Measurements from ENCODE around the gene TLR6. TPM values are rescaled to one million over a fixed set of nuclear protein-coding genes. Genes with fewer than 3 reads are reported as not detected.
A peak's percentile ranks its signal among the peaks of the same experiment; 100 is the strongest.
"Not testable (repeated sequence)": the region's sequence is repeated elsewhere in the genome, so short reads cannot be mapped to it uniquely, and the experiment has no call there.

TLR6 gene
- total and polyA plus RNA-seq, 5 donors from 2014 or later = 0.39 to 2.3 (median 0.85) TPM

DNA sequence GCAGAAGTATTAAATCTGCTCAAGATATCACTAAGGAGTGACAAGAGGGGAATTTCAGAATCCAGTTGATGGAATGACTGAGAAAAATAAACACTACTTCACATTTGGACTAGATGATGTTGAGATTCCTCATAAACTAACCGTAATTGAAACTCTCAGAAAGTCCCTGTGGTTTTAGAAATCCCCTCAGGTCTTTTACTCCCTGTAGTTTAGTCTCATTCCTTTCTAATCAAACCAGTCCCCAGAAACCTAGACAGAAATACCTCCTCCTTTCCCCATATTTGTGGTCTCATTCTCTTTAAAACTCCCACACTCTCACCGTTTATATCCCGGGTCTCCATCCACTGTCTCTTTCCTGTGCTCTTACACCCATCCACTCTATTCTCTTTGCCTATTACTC is 37.0 kb downstream of the TLR6 start:
- no peak overlapping the region for H3K27ac ChIP-seq (ENCODE audit: insufficient read depth, low read length, poor library complexity, severe bottlenecking)
- H3K4me3 ChIP-seq (ENCODE audit: low read depth, low read length) = no peak overlapping the region
- H3K36me3 ChIP-seq (ENCODE audit: control insufficient read depth, insufficient read depth, low read length) = peaks cover 2% of the 10 kb centered on the region
- H3K9me3 ChIP-seq (ENCODE audit: control insufficient read depth in 2 of 2, low read length in 2 of 2) = peaks cover 3 to 5% of the 10 kb centered on the region in 2 experiments
- ATAC-seq (ENCODE audit: low read depth in 2 of 2) (no peak), DNase-seq (no peak)
- no peaks in the 10 kb centered on the region for H3K4me1 ChIP-seq (ENCODE audit: control insufficient read depth, insufficient read depth, low read length, poor library complexity, severe bottlenecking)
- peaks cover 4% of the 10 kb centered on the region for H3K27me3 Mint-ChIP-seq
- H3K4me1 Mint-ChIP-seq = peaks cover 9 to 13% (median 11%) of the 10 kb centered on the region in 4 donors
- peaks cover 0 to 23% (median 9%) of the 10 kb centered on the region in 7 donors for H3K9me3 Mint-ChIP-seq
- H3K27ac Mint-ChIP-seq = peak overlapping the region in 2 of 3 donors; percentile 23 to 47
- H3K36me3 Mint-ChIP-seq = peaks cover 9% of the 10 kb centered on the region
- H3K4me3 Mint-ChIP-seq = no peak overlapping the region
- H3K27me3 ChIP-seq (ENCODE audit: control insufficient read depth, insufficient read depth, low read length) = no peaks in the 10 kb centered on the region

DNA sequence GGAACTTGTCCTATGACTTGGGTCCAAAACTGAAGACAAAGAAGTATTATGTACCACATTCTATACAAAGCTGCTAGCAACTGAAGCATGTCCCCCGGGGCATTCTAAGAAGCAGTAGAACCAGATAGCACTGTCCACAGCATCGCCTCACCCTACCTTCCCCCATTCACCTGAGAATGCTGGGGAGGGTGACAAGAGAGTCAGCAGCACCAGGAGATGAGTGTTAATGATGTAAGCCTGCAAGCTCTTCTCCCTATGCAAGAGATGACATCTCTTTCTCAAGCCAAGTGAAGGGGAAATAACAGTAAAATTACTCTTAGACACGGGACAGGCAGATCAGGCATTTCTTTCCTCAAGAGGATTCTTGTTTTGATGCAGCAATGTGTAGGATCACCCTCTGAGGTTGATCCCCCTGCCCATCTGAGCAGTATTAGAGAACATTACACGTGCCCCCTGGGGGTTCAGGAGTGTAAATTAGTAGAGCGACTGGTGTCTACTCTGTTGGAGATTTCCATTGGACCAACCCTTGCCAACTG is 38.1 kb downstream of the TLR6 start:
- Mint-ChIP-seq H3K4me3 (no peak overlapping the region), H3K9me3 (peaks cover 0 to 27% (median 14%) of the 10 kb centered on the region in 7 donors), H3K36me3 (peaks cover 10% of the 10 kb centered on the region), H3K27me3 (peaks cover 4% of the 10 kb centered on the region), H3K27ac (no peak overlapping the region), H3K4me1 (peaks cover 9 to 13% (median 11%) of the 10 kb centered on the region in 4 donors)
- peaks cover 3 to 5% of the 10 kb centered on the region in 2 experiments for H3K9me3 ChIP-seq (ENCODE audit: control insufficient read depth in 2 of 2, low read length in 2 of 2)
- DNase-seq = no peak
- ATAC-seq (ENCODE audit: low read depth in 2 of 2) = no peak
- H3K4me1 ChIP-seq (ENCODE audit: control insufficient read depth, insufficient read depth, low read length, poor library complexity, severe bottlenecking) = no peaks in the 10 kb centered on the region
- H3K27me3 ChIP-seq (ENCODE audit: control insufficient read depth, insufficient read depth, low read length) = no peaks in the 10 kb centered on the region
- H3K4me3 ChIP-seq (ENCODE audit: low read depth, low read length) = no peak overlapping the region
- H3K27ac ChIP-seq (ENCODE audit: insufficient read depth, low read length, poor library complexity, severe bottlenecking) = no peak overlapping the region
- no peaks in the 10 kb centered on the region for H3K36me3 ChIP-seq (ENCODE audit: control insufficient read depth, insufficient read depth, low read length)

GRCh38 chr4:38815885-38816782 is 40.5 kb downstream of the TLR6 start:
- no peaks in the 10 kb centered on the region for H3K4me1 ChIP-seq (ENCODE audit: control insufficient read depth, insufficient read depth, low read length, poor library complexity, severe bottlenecking)
- ATAC-seq (ENCODE audit: low read depth in 2 of 2) (peak in 1 of 2 donors; percentile 42), DNase-seq (no peak)
- H3K27me3 Mint-ChIP-seq = no peaks in the 10 kb centered on the region
- no peak overlapping the region for H3K4me3 ChIP-seq (ENCODE audit: low read depth, low read length)
- no peak overlapping the region for H3K4me3 Mint-ChIP-seq
- H3K27ac ChIP-seq (ENCODE audit: insufficient read depth, low read length, poor library complexity, severe bottlenecking) = no peak overlapping the region
- H3K36me3 Mint-ChIP-seq = peaks cover 3% of the 10 kb centered on the region
- H3K9me3 Mint-ChIP-seq = peaks cover 0 to 17% (median 7%) of the 10 kb centered on the region in 7 donors
- H3K36me3 ChIP-seq (ENCODE audit: control insufficient read depth, insufficient read depth, low read length) = no peaks in the 10 kb centered on the region
- H3K4me1 Mint-ChIP-seq = peaks cover 9 to 13% (median 11%) of the 10 kb centered on the region in 4 donors
- peaks cover 0 to 3% of the 10 kb centered on the region in 2 experiments for H3K9me3 ChIP-seq (ENCODE audit: control insufficient read depth in 2 of 2, low read length in 2 of 2)
- H3K27me3 ChIP-seq (ENCODE audit: control insufficient read depth, insufficient read depth, low read length) = no peaks in the 10 kb centered on the region
- peak overlapping the region in 2 of 3 donors; percentile 22 to 42 for H3K27ac Mint-ChIP-seq

- Histone ChIP-seq H3K27me3 (ENCODE audit: control insufficient read depth, insufficient read depth, low read length) (no peaks in the 10 kb centered on the region), H3K27ac (ENCODE audit: insufficient read depth, low read length, poor library complexity, severe bottlenecking) (no peak overlapping the region), H3K4me1 (ENCODE audit: control insufficient read depth, insufficient read depth, low read length, poor library complexity, severe bottlenecking) (no peaks in the 10 kb centered on the region), H3K36me3 (ENCODE audit: control insufficient read depth, insufficient read depth, low read length) (no peaks in the 10 kb centered on the region), H3K4me3 (ENCODE audit: low read depth, low read length) (no peak overlapping the region), H3K9me3 (ENCODE audit: control insufficient read depth in 2 of 2, low read length in 2 of 2) (peaks cover 0 to 3% of the 10 kb centered on the region in 2 experiments)
- Mint-ChIP-seq H3K4me3 (no peak overlapping the region), H3K4me1 (peaks cover 3 to 4% (median 3%) of the 10 kb centered on the region in 4 donors), H3K36me3 (peaks cover 3% of the 10 kb centered on the region), H3K27ac (no peak overlapping the region), H3K9me3 (peaks cover 0 to 17% (median 7%) of the 10 kb centered on the region in 7 donors), H3K27me3 (no peaks in the 10 kb centered on the region)
- ATAC-seq (ENCODE audit: low read depth in 2 of 2) (no peak), DNase-seq (no peak)
Measured at GRCh38 chr4:38814386-38814785, 42.2 kb downstream of the TLR6 start.

- Mint-ChIP-seq H3K9me3 (peaks cover 0 to 15% (median 7%) of the 10 kb centered on the region in 7 donors), H3K4me1 (no peaks in the 10 kb centered on the region), H3K4me3 (no peak overlapping the region), H3K27ac (no peak overlapping the region), H3K27me3 (no peaks in the 10 kb centered on the region), H3K36me3 (peaks cover 3% of the 10 kb centered on the region)
- no peaks in the 10 kb centered on the region for H3K27me3 ChIP-seq (ENCODE audit: control insufficient read depth, insufficient read depth, low read length)
- H3K36me3 ChIP-seq (ENCODE audit: control insufficient read depth, insufficient read depth, low read length) = no peaks in the 10 kb centered on the region
- H3K4me3 ChIP-seq (ENCODE audit: low read depth, low read length) = no peak overlapping the region
- no peaks in the 10 kb centered on the region for H3K4me1 ChIP-seq (ENCODE audit: control insufficient read depth, insufficient read depth, low read length, poor library complexity, severe bottlenecking)
- H3K9me3 ChIP-seq (ENCODE audit: control insufficient read depth in 2 of 2, low read length in 2 of 2) = peaks cover 0 to 3% of the 10 kb centered on the region in 2 experiments
- ATAC-seq (ENCODE audit: low read depth in 2 of 2) = no peak
- no peak overlapping the region for H3K27ac ChIP-seq (ENCODE audit: insufficient read depth, low read length, poor library complexity, severe bottlenecking)
- DNase-seq = no peak
Measured at GRCh38 chr4:38811297-38811696, 45.3 kb downstream of the TLR6 start.

- not testable (repeated sequence) for H3K27ac ChIP-seq (ENCODE audit: insufficient read depth, low read length, poor library complexity, severe bottlenecking); DNase-seq; H3K27me3 ChIP-seq (ENCODE audit: control insufficient read depth, insufficient read depth, low read length); H3K9me3 Mint-ChIP-seq; H3K4me3 ChIP-seq (ENCODE audit: low read depth, low read length); H3K4me3 Mint-ChIP-seq; H3K9me3 ChIP-seq (ENCODE audit: control insufficient read depth in 2 of 2, low read length in 2 of 2); H3K27me3 Mint-ChIP-seq; ATAC-seq (ENCODE audit: low read depth in 2 of 2); H3K27ac Mint-ChIP-seq; H3K36me3 ChIP-seq (ENCODE audit: control insufficient read depth, insufficient read depth, low read length)
- peaks cover 18 to 28% (median 22%) of the 10 kb centered on the region in 4 donors for H3K4me1 Mint-ChIP-seq
- peaks cover 12% of the 10 kb centered on the region for H3K36me3 Mint-ChIP-seq
- H3K4me1 ChIP-seq (ENCODE audit: control insufficient read depth, insufficient read depth, low read length, poor library complexity, severe bottlenecking) = peaks cover 25% of the 10 kb centered on the region
Measured at GRCh38 chr4:38807462-38807861, 49.2 kb downstream of the TLR6 start.

DNA sequence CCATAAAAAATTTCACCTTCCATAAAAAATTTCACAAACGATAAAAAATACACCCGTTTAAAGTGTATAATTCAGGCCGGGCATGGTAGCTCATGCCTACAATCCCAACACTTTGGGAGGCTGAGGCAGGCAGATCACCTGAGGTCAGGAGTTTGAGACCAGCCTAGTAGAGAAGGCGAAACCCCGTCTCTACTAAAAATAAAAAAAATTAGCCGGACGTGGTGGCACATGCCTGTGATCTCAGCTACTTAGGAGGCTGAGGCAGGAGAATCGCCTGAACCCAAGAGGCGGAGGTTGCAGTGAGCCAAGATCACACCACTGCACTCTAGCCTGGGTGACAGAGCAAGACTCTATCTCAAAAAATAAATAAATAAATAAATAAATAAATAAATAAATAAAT is 50.4 kb downstream of the TLR6 start:
- not testable (repeated sequence) for H3K36me3 ChIP-seq (ENCODE audit: control insufficient read depth, insufficient read depth, low read length); H3K27me3 Mint-ChIP-seq; DNase-seq; ATAC-seq (ENCODE audit: low read depth in 2 of 2); H3K27me3 ChIP-seq (ENCODE audit: control insufficient read depth, insufficient read depth, low read length); H3K27ac ChIP-seq (ENCODE audit: insufficient read depth, low read length, poor library complexity, severe bottlenecking)
- Mint-ChIP-seq H3K9me3 (peaks cover 0 to 18% (median 7%) of the 10 kb centered on the region in 7 donors), H3K4me1 (peaks cover 18 to 31% (median 22%) of the 10 kb centered on the region in 4 donors), H3K36me3 (peaks cover 20% of the 10 kb centered on the region), H3K4me3 (peak overlapping the region in 2 of 4 donors; percentile 91), H3K27ac (peak overlapping the region in 1 of 3 donors; percentile 89)
- Histone ChIP-seq H3K4me3 (ENCODE audit: low read depth, low read length) (peak overlapping the region; percentile 94), H3K9me3 (ENCODE audit: control insufficient read depth in 2 of 2, low read length in 2 of 2) (peaks cover 5 to 14% of the 10 kb centered on the region in 2 experiments), H3K4me1 (ENCODE audit: control insufficient read depth, insufficient read depth, low read length, poor library complexity, severe bottlenecking) (peaks cover 25% of the 10 kb centered on the region)

All from CD4-positive, CD25-positive, alpha-beta regulatory T cell (primary cell).